Calu3 (cell line): ENCODE results near the gene CMC2. TPM values are rescaled to one million over a fixed set of nuclear protein-coding genes. Genes with fewer than 3 reads are reported as not detected.

Experiments
- BruUV-seq: library from RNA; stranded (reverse); fragments of 400-500 nt; replicated peaks from 2 replicates; lab custom pipeline; 2021; lab: Mats Ljungman, UMichigan
- CTCF ChIA-PET: fragments of 300-600 bp; sonication (Branson Sonifier 250); formaldehyde crosslinking; loops from one replicate; lab custom pipeline; 2022; ENCODE audit warnings: antibody characterized with exemption; lab: Charles Lee
- DNase-seq: peaks from one replicate; pipeline ENCODE4 v3.0.0; 2022
- H3K27ac Mint-ChIP-seq: one replicate; pipeline ENCODE4 v1.8.0; 2022; ENCODE audit warnings: mixed read lengths; ENCODE audit not compliant: unreplicated experiment
- H3K27me3 Mint-ChIP-seq: one replicate; pipeline ENCODE4 v1.8.0; 2022; ENCODE audit warnings: mixed read lengths; ENCODE audit not compliant: unreplicated experiment
- H3K36me3 Mint-ChIP-seq: one replicate; pipeline ENCODE4 v1.8.0; 2022; ENCODE audit warnings: mild to moderate bottlenecking, moderate library complexity, mixed read lengths; ENCODE audit not compliant: insufficient read depth, unreplicated experiment
- H3K4me1 Mint-ChIP-seq: one replicate; pipeline ENCODE4 v1.8.0; 2022; ENCODE audit warnings: mild to moderate bottlenecking, low read depth, mixed read lengths; ENCODE audit not compliant: unreplicated experiment
- H3K4me3 Mint-ChIP-seq: one replicate; pipeline ENCODE4 v1.8.0; 2022; ENCODE audit warnings: mild to moderate bottlenecking, low read depth, moderate library complexity, mixed read lengths; ENCODE audit not compliant: unreplicated experiment
- H3K9me3 Mint-ChIP-seq: one replicate; pipeline ENCODE4 v1.8.0; 2022; ENCODE audit warnings: low read depth, mixed read lengths; ENCODE audit not compliant: unreplicated experiment
- intact Hi-C: fragments of 100-400 bp; cut with micrococcal nuclease; formaldehyde crosslinking; loops from one replicate; pipeline ENCODE4 v1.10.0; 2022; ENCODE audit not compliant: unreplicated experiment
- total RNA-seq: library from RNA; stranded (reverse); gene quantifications from 2 replicates; pipeline ENCODE4 v1.2.3, GENCODE V29; 2022
- TF ChIP-seq, protein P1 (sequence below): fragments of 200-600 bp; IDR thresholded peaks from one replicate; pipeline ENCODE4 v1.8.0; 2022; ENCODE audit warnings: antibody characterized with exemption; ENCODE audit not compliant: unreplicated experiment

The CMC2 gene
- total RNA-seq, 1 experiment from 2014 or later, result 123 TPM

DNA sequence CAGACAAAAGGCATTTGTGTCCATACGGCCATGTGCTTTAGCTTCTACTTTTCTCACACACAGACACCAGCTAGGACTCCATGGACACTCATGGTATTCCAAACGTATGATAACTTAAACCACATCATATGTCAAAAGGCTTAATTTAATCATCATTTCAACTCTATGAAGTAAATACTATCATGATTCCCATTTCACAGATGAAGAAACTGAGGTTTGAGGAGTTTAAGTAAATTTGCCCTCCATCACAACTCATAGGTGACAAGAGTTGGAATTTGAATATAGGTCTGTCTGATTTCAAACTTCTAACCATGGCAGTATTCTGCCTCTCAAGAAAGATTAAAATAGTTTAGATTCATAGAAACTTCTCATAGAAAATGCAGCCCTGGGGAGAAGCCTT is 43.8 kb downstream of the CMC2 start:
- Mint-ChIP-seq H3K36me3 (peaks cover 8% of the 10 kb centered on the region), H3K9me3 (peaks cover 12% of the 10 kb centered on the region), H3K27ac (no peak overlapping the region), H3K4me3 (no peak overlapping the region), H3K4me1 (no peaks in the 10 kb centered on the region), H3K27me3 (no peaks in the 10 kb centered on the region)
- BruUV-seq, result no TSS peak
- DNase-seq, result no peak
- CTCF ChIA-PET, result interaction anchor here (0.6 kb wide), 1 partner anchor 1226 kb away, joined by 3 read pairs; no protein-coding TSS in a partner anchor
- intact Hi-C loops, result no loop called here
- TF ChIP-seq, protein P1, sequence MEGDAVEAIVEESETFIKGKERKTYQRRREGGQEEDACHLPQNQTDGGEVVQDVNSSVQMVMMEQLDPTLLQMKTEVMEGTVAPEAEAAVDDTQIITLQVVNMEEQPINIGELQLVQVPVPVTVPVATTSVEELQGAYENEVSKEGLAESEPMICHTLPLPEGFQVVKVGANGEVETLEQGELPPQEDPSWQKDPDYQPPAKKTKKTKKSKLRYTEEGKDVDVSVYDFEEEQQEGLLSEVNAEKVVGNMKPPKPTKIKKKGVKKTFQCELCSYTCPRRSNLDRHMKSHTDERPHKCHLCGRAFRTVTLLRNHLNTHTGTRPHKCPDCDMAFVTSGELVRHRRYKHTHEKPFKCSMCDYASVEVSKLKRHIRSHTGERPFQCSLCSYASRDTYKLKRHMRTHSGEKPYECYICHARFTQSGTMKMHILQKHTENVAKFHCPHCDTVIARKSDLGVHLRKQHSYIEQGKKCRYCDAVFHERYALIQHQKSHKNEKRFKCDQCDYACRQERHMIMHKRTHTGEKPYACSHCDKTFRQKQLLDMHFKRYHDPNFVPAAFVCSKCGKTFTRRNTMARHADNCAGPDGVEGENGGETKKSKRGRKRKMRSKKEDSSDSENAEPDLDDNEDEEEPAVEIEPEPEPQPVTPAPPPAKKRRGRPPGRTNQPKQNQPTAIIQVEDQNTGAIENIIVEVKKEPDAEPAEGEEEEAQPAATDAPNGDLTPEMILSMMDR, result no peak

- H3K9me3 Mint-ChIP-seq, result peaks cover 24% of the 10 kb centered on the region
- no TSS peak for BruUV-seq
- CTCF ChIA-PET, result interaction anchor here (0.7 kb wide), 1 partner anchor 957 kb away, joined by 3 read pairs; no protein-coding TSS in a partner anchor
- H3K27me3 Mint-ChIP-seq, result no peaks in the 10 kb centered on the region
- intact Hi-C loops, result no loop called here
- no peaks in the 10 kb centered on the region for H3K4me1 Mint-ChIP-seq
- TF ChIP-seq, protein P1, result no peak
- no peak for DNase-seq
- H3K36me3 Mint-ChIP-seq, result no peaks in the 10 kb centered on the region
- no peak overlapping the region for H3K4me3 Mint-ChIP-seq
- no peak overlapping the region for H3K27ac Mint-ChIP-seq
These were observed 48.4 kb downstream of the CMC2 start for GRCh38 chr16:80958284-80958683.

DNA sequence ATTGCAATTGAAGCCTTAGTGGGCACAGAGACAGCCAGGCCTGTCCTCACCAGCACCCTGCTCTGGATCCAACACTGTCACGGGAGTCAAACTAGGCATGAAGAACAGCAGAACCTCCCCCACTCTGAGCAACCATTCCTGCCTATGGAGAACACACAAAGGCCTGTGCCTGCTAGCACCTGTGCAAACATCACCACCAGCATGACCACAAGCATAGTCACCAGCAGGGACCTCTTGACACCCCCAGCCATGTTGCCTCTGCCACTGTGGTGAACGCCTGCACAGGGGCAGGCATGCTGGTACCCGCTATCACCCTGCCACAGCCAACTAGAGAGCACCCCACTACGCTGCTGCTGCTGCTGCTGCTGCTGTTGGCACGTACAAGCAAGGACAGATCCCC is 51.7 kb downstream of the CMC2 start:
- H3K9me3 Mint-ChIP-seq, result peaks cover 23% of the 10 kb centered on the region
- no peaks in the 10 kb centered on the region for H3K36me3 Mint-ChIP-seq
- no peaks in the 10 kb centered on the region for H3K4me1 Mint-ChIP-seq
- BruUV-seq, result no TSS peak
- CTCF ChIA-PET, result no interaction called here
- no peak overlapping the region for H3K4me3 Mint-ChIP-seq
- no peak for DNase-seq
- intact Hi-C loops, result no loop called here
- no peaks in the 10 kb centered on the region for H3K27me3 Mint-ChIP-seq
- H3K27ac Mint-ChIP-seq, result no peak overlapping the region
- TF ChIP-seq, protein P1, result no peak

DNA sequence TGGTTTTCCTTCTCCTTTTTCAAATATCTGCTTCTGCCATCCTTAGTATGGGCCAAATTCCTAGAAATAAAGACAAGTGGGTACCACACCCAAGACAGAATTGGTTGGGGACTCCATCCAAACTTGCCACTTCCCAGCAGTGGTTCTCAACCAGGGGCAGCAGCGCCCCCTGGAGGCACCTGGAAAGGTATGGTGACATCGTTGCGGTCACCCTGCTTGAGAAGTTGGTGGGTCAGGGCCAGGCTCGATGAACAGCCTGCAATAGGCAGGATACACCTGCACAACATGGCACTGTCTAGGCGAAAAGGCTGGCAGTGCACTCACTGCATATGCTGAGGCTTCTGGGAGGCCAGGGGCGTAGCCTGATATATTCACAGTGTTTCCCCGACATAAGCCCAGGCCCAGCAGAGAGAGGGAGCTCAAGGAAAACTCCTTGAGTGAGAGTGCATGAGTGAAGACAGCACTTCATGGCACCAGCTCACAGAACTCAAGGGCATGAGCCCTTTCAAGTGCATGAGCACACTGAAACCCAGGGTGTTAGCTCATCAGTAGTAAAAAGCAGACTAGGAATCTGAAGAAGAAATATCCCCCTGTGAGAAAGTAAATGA is 57.7 kb downstream of the CMC2 start:
- peaks cover 16% of the 10 kb centered on the region for H3K27me3 Mint-ChIP-seq
- no peaks in the 10 kb centered on the region for H3K36me3 Mint-ChIP-seq
- TF ChIP-seq, protein P1, result peak; percentile 50
- intact Hi-C loops, result no loop called here
- H3K4me1 Mint-ChIP-seq, result no peaks in the 10 kb centered on the region
- CTCF ChIA-PET, result interaction anchor here (0.7 kb wide), 1 partner anchor 26 kb away, joined by 3 read pairs; no protein-coding TSS in a partner anchor
- H3K4me3 Mint-ChIP-seq, result no peak overlapping the region
- no TSS peak for BruUV-seq
- peak; percentile 43 for DNase-seq
- peaks cover 5% of the 10 kb centered on the region for H3K9me3 Mint-ChIP-seq
- H3K27ac Mint-ChIP-seq, result no peak overlapping the region
